Heart left ventricle (tissue), 13 donors: Measurements from ENCODE around the gene HNF1A.

Source experiments
- POLR2A ChIP-seq, 2 donors: fragments of 450-650 bp; IDR thresholded peaks; one replicate each; pipeline ENCODE4 v1.6.1; 2017; ENCODE audit warnings: antibody characterized with exemption in 2 of 2, mild to moderate bottlenecking in 2 of 2, moderate library complexity in 2 of 2
- TF ChIP-seq, protein P1 (sequence below), 12 donors: fragments of 200-600 bp; sonication (generic) in 4 of 12; IDR thresholded peaks; one replicate each; pipeline versions ENCODE4 v1.5.0 to v1.8.0; 2018 to 2022; ENCODE audit warnings: antibody characterized with exemption in 12 of 12, mild to moderate bottlenecking in 5 of 12
- donor health status: ischemic (EF 13 %, LVEDD 7.1; RV severe dilation, severe dysfunction).
- donor health status: DM: no; HTN: yes; CAD: no.
- donor health status: DM: no; HTN: no; CAD: no.
- donor health status: ischemic (EF 25% LVEDD 6.9; RV normal size, moderate dysfunction).
- donor health status: ischemic (EF 25% LVEDD 5.7; RV mildly dilated, moderate dysfunction).
- donor health status: ischemic (EF 35%, LVEDD 5.7; RV mildly dilated, moderate dysfunction).
- donor health status: nonischemic (EF 11% LVEDD 7.7; RV severe dilation, severe dysfunction).
- donor health status: DM: yes; HTN: yes; CAD: no.
- donor health status: PGD.
- donor health status: ischemic (EF 29% LVEDD 5.4; RV normal size, mild dysfunction).
- donor health status: nonischemic (EF 23%, LVEDD 6.1; RV moderate dilation, normal function).

DNA sequence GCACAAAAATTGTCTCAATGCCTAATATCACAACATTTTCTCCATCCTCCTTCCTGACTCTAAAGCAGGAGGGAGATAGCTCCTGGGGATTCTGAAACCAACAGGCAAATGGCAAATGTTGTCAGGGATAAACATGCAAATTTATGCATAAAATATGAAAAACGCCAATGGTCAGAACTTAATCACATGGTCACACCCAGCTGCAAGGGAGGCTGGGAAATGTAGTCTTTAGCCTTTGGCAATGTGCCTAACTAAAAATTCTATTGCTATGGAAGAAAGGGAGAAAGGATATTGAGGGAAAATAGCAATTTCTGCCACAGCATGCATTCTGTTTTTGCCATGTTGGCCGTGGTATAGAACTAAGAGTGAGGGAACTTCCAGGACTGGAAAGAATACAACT lies 72.4 kb downstream of the HNF1A start:
- TF ChIP-seq, protein P1, sequence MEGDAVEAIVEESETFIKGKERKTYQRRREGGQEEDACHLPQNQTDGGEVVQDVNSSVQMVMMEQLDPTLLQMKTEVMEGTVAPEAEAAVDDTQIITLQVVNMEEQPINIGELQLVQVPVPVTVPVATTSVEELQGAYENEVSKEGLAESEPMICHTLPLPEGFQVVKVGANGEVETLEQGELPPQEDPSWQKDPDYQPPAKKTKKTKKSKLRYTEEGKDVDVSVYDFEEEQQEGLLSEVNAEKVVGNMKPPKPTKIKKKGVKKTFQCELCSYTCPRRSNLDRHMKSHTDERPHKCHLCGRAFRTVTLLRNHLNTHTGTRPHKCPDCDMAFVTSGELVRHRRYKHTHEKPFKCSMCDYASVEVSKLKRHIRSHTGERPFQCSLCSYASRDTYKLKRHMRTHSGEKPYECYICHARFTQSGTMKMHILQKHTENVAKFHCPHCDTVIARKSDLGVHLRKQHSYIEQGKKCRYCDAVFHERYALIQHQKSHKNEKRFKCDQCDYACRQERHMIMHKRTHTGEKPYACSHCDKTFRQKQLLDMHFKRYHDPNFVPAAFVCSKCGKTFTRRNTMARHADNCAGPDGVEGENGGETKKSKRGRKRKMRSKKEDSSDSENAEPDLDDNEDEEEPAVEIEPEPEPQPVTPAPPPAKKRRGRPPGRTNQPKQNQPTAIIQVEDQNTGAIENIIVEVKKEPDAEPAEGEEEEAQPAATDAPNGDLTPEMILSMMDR (IDR thresholded peaks at IDR 0.05): no peak
- TF ChIP-seq POLR2A (IDR thresholded peaks at IDR 0.05): no peak
